Thyroid gland (tissue), 4 donors: Measurements from ENCODE around the gene MAP3K5.

Experiments used
- POLR2A ChIP-seq, 2 donors: fragments of 450-650 bp; IDR thresholded peaks; one replicate each; pipeline ENCODE4 v1.6.1; 2017; ENCODE audit warnings: antibody characterized with exemption in 2 of 2, mild to moderate bottlenecking in 2 of 2, moderate library complexity in 1 of 2
- TF ChIP-seq, protein P1 (sequence below), 6 experiments: fragments of 200-600 bp in 3 of 6; fragments of 450-650 bp in 3 of 6; sonication (generic) in 3 of 6; IDR thresholded peaks; one replicate each; pipeline ENCODE4 v1.5.1; 2016 to 2019; ENCODE audit warnings: antibody characterized with exemption in 6 of 6, mild to moderate bottlenecking in 2 of 6, inconsistent platforms in 1 of 6, moderate library complexity in 1 of 6

GRCh38 chr6:136809091-136809860, 17.0 kb upstream of the MAP3K5 start:
- TF ChIP-seq, protein P1, sequence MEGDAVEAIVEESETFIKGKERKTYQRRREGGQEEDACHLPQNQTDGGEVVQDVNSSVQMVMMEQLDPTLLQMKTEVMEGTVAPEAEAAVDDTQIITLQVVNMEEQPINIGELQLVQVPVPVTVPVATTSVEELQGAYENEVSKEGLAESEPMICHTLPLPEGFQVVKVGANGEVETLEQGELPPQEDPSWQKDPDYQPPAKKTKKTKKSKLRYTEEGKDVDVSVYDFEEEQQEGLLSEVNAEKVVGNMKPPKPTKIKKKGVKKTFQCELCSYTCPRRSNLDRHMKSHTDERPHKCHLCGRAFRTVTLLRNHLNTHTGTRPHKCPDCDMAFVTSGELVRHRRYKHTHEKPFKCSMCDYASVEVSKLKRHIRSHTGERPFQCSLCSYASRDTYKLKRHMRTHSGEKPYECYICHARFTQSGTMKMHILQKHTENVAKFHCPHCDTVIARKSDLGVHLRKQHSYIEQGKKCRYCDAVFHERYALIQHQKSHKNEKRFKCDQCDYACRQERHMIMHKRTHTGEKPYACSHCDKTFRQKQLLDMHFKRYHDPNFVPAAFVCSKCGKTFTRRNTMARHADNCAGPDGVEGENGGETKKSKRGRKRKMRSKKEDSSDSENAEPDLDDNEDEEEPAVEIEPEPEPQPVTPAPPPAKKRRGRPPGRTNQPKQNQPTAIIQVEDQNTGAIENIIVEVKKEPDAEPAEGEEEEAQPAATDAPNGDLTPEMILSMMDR (IDR thresholded peaks at IDR 0.05): no peak
- no peak for TF ChIP-seq POLR2A (IDR thresholded peaks at IDR 0.05)
